ENCODE results near the gene ARL8B. TPM values are rescaled to one million over a fixed set of nuclear protein-coding genes. Genes with fewer than 3 reads are reported as not detected.
A peak's percentile ranks its signal among the peaks of the same experiment; 100 is the strongest.

Gene ARL8B
- total RNA-seq, 1 donor from 2014 or later: 39.3 TPM

DNA sequence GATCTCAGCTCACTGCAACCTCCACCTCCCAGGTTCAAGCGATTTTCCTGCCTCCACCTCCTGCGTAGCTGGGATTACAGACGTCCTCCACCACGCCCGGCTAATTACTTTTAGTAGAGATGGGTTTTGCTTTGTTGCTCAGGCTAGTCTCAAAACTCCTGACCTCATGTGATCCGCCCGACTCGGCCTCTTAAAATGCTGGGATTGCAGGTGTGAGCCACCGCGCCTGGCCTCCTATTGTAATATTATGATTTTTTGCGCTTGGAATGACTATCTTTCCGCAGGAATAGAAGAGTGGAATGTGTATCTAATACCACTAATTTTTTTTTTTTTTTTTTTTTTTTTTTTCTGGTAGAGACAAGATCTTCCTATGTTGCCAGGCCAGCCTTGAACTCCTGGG lies 1.8 kb downstream of the ARL8B start:
- H3K27me3 Mint-ChIP-seq (ENCODE audit: insufficient read depth, low read depth): no peaks in the 10 kb centered on the region
- Histone ChIP-seq H3K4me3 (peak overlapping the region; percentile 95), H3K36me3 (no peaks in the 10 kb centered on the region), H3K9me3 (ENCODE audit: low read depth) (no peaks in the 10 kb centered on the region), H3K27ac (no peak overlapping the region), H3K79me2 (ENCODE audit: low read depth) (peaks cover 69% of the 10 kb centered on the region), H3F3A (ENCODE audit: low read depth) (no peaks in the 10 kb centered on the region), H2AFZ (replicated peaks) (no peak overlapping the region), H3K4me1 (peaks cover 7% of the 10 kb centered on the region), H4K20me1 (ENCODE audit: low read depth) (peaks cover 20% of the 10 kb centered on the region), H3K4me2 (peak overlapping the region; percentile 92), H3K27me3 (no peaks in the 10 kb centered on the region), H3K9ac (no peak overlapping the region)
- peaks cover 14% of the 10 kb centered on the region for H3K4me1 Mint-ChIP-seq
- no peaks in the 10 kb centered on the region for H3K9me3 Mint-ChIP-seq
- peak overlapping the region; percentile 98 for H3K4me3 Mint-ChIP-seq
- H3K27ac Mint-ChIP-seq: no peak overlapping the region
- TF ChIP-seq, protein P1, sequence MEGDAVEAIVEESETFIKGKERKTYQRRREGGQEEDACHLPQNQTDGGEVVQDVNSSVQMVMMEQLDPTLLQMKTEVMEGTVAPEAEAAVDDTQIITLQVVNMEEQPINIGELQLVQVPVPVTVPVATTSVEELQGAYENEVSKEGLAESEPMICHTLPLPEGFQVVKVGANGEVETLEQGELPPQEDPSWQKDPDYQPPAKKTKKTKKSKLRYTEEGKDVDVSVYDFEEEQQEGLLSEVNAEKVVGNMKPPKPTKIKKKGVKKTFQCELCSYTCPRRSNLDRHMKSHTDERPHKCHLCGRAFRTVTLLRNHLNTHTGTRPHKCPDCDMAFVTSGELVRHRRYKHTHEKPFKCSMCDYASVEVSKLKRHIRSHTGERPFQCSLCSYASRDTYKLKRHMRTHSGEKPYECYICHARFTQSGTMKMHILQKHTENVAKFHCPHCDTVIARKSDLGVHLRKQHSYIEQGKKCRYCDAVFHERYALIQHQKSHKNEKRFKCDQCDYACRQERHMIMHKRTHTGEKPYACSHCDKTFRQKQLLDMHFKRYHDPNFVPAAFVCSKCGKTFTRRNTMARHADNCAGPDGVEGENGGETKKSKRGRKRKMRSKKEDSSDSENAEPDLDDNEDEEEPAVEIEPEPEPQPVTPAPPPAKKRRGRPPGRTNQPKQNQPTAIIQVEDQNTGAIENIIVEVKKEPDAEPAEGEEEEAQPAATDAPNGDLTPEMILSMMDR (IDR thresholded peaks at IDR 0.05): no peak
- TF ChIP-seq EZH2 (IDR thresholded peaks at IDR 0.05) (no peak), EZH2phosphoT487 (IDR thresholded peaks at IDR 0.05) (no peak)
- peak; percentile 11 for DNase-seq (ENCODE audit: low spot score)
- peaks cover 2% of the 10 kb centered on the region for H3K36me3 Mint-ChIP-seq

DNA sequence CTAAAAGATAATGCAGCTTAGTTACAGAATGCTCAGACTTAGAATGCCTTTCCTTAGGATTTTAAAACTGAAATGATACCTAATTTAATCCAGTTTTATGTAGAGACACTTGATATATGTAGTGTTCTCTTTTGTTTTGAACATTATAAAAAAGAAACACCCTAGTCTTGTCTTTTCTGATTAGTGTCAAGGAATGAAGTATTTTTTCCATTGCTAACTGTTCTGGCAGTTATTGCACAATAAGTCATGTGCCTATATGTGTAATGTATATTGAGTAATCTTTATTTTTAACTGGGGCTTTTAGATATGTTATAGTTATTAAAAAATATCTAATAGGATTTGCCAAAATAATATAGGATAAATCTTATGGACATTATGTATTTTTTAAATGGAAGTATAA lies 4.5 kb downstream of the ARL8B start:
- peaks cover 7% of the 10 kb centered on the region for H3K4me1 ChIP-seq
- H2AFZ ChIP-seq (replicated peaks): no peak overlapping the region
- no peaks in the 10 kb centered on the region for H3F3A ChIP-seq (ENCODE audit: low read depth)
- no peak overlapping the region for H3K4me3 ChIP-seq
- no peak for DNase-seq (ENCODE audit: low spot score)
- no peaks in the 10 kb centered on the region for H3K36me3 ChIP-seq
- H3K79me2 ChIP-seq (ENCODE audit: low read depth): peaks cover 95% of the 10 kb centered on the region
- no peaks in the 10 kb centered on the region for H3K27me3 ChIP-seq
- H3K9ac ChIP-seq: no peak overlapping the region
- H3K27ac ChIP-seq: no peak overlapping the region
- Mint-ChIP-seq H3K27ac (no peak overlapping the region), H3K9me3 (no peaks in the 10 kb centered on the region), H3K36me3 (peaks cover 2% of the 10 kb centered on the region), H3K4me1 (peaks cover 14% of the 10 kb centered on the region), H3K4me3 (no peak overlapping the region), H3K27me3 (ENCODE audit: insufficient read depth, low read depth) (no peaks in the 10 kb centered on the region)
- TF ChIP-seq EZH2phosphoT487 (IDR thresholded peaks at IDR 0.05) (no peak), EZH2 (IDR thresholded peaks at IDR 0.05) (no peak)
- TF ChIP-seq, protein P1 (IDR thresholded peaks at IDR 0.05): no peak
- H3K9me3 ChIP-seq (ENCODE audit: low read depth): no peaks in the 10 kb centered on the region
- H4K20me1 ChIP-seq (ENCODE audit: low read depth): peaks cover 23% of the 10 kb centered on the region
- no peak overlapping the region for H3K4me2 ChIP-seq

DNA sequence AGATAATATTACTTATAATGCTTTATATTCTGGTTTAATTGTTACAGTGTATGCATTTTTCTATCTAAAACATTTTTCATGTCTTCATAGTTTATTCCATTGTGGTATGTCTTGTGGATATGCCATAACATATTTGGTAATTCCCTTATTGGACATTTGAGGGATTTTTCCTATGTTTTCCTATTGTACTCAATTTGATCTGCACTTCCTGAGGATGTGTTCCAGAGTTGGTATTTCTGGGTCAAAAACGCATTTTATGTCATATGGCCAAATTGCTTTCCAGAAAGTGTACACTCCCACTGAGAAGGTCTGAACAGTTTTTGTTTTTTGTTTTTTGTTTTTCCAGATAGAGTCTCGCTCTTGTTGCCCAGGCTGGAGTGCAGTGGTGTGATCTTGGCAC lies 6.8 kb downstream of the ARL8B start:
- no peak overlapping the region for H3K9ac ChIP-seq
- Mint-ChIP-seq H3K27ac (no peak overlapping the region), H3K36me3 (peaks cover 2% of the 10 kb centered on the region), H3K4me3 (no peak overlapping the region), H3K27me3 (ENCODE audit: insufficient read depth, low read depth) (no peaks in the 10 kb centered on the region), H3K4me1 (peaks cover 13% of the 10 kb centered on the region), H3K9me3 (no peaks in the 10 kb centered on the region)
- peaks cover under 1% of the 10 kb centered on the region for H3K4me1 ChIP-seq
- no peak overlapping the region for H3K4me3 ChIP-seq
- H2AFZ ChIP-seq (replicated peaks): no peak overlapping the region
- H3K4me2 ChIP-seq: no peak overlapping the region
- no peaks in the 10 kb centered on the region for H3K36me3 ChIP-seq
- no peak for DNase-seq (ENCODE audit: low spot score)
- no peaks in the 10 kb centered on the region for H3K27me3 ChIP-seq
- no peaks in the 10 kb centered on the region for H3K9me3 ChIP-seq (ENCODE audit: low read depth)
- H3K27ac ChIP-seq: no peak overlapping the region
- no peak for TF ChIP-seq EZH2 (IDR thresholded peaks at IDR 0.05)
- no peak for TF ChIP-seq EZH2phosphoT487 (IDR thresholded peaks at IDR 0.05)
- TF ChIP-seq, protein P1 (IDR thresholded peaks at IDR 0.05): no peak
- H3F3A ChIP-seq (ENCODE audit: low read depth): no peaks in the 10 kb centered on the region
- peaks cover 33% of the 10 kb centered on the region for H4K20me1 ChIP-seq (ENCODE audit: low read depth)
- H3K79me2 ChIP-seq (ENCODE audit: low read depth): peaks cover 100% of the 10 kb centered on the region
